Muscle of leg (tissue), 11 donors: Measurements from ENCODE around the gene CHST11. TPM values are rescaled to one million over a fixed set of nuclear protein-coding genes. Genes with fewer than 3 reads are reported as not detected.

Source experiments
- DNase-seq: peaks from one replicate; pipeline ENCODE4 v3.0.0; 2013
- H3K27ac ChIP-seq: one replicate; pipeline ENCODE4 v1.5.1; 2013; ENCODE audit warnings: mild to moderate bottlenecking, low read length, control low read depth
- H3K27me3 ChIP-seq: one replicate; pipeline ENCODE4 v1.6.1; 2013; ENCODE audit warnings: low read length; ENCODE audit not compliant: control insufficient read depth, insufficient read depth
- H3K36me3 ChIP-seq: one replicate; pipeline ENCODE4 v1.6.1; 2013; ENCODE audit warnings: low read length; ENCODE audit not compliant: control insufficient read depth, insufficient read depth
- H3K4me1 ChIP-seq: one replicate; pipeline ENCODE4 v1.6.1; 2013; ENCODE audit warnings: low read length; ENCODE audit not compliant: control insufficient read depth, insufficient read depth
- H3K4me3 ChIP-seq: one replicate; pipeline ENCODE4 v1.5.1; 2013; ENCODE audit warnings: low read length, control low read depth
- H3K9me3 ChIP-seq: replicated peaks from 2 replicates; pipeline ENCODE4 v1.6.1; 2013; ENCODE audit warnings: low read depth, low read length; ENCODE audit not compliant: control insufficient read depth
- WGBS: methylation state at CpG from one replicate; pipeline ENCODE4 v1.1.5; 2013; ENCODE audit warnings: missing lambda C conversion rate; ENCODE audit not compliant: insufficient coverage; 5-methylcytosine and 5-hydroxymethylcytosine counted together
- polyA plus RNA-seq, 8 donors: library from polyadenylated mRNA; unstranded; fragments of 120-200 nt; gene quantifications; one replicate each; pipeline versions ENCODE4 v1.2.1 to v1.2.3, GENCODE V29; 2013; ENCODE audit warnings: inconsistent platforms in 1 of 8, low replicate concordance in 1 of 8; ENCODE audit not compliant: insufficient read length in 8 of 8, insufficient read depth in 1 of 8
- total RNA-seq: library from RNA; stranded (reverse); fragments of 120-200 nt; gene quantifications from one replicate; pipeline ENCODE4 v1.2.4, GENCODE V29; 2013

The CHST11 gene
- total and polyA plus RNA-seq, 9 donors: 1.1 to 3.9 (median 2.3) TPM

- no peak for DNase-seq
- Histone ChIP-seq H3K27me3 (peaks cover 4% of the 10 kb centered on the region), H3K4me3 (no peak overlapping the region), H3K9me3 (no peaks in the 10 kb centered on the region), H3K4me1 (no peaks in the 10 kb centered on the region), H3K27ac (no peak overlapping the region), H3K36me3 (no peaks in the 10 kb centered on the region)
- WGBS: 74% methylated on average over 4 of the region's 5 CpGs
These were observed 164.2 kb downstream of the CHST11 start for GRCh38 chr12:104620837-104621531.

- Histone ChIP-seq H3K27me3 (peaks cover 4% of the 10 kb centered on the region), H3K27ac (no peak overlapping the region), H3K36me3 (no peaks in the 10 kb centered on the region), H3K4me1 (peaks cover 4% of the 10 kb centered on the region), H3K9me3 (no peaks in the 10 kb centered on the region), H3K4me3 (no peak overlapping the region)
- DNase-seq: no peak
- WGBS: 42% methylated on average over 3 of the region's 3 CpGs
These were observed 166.2 kb downstream of the CHST11 start for GRCh38 chr12:104622928-104623327.

GRCh38 chr12:104623883-104624282 lies 167.1 kb downstream of the CHST11 start:
- Histone ChIP-seq H3K27ac (no peak overlapping the region), H3K9me3 (no peaks in the 10 kb centered on the region), H3K4me3 (no peak overlapping the region), H3K27me3 (peaks cover 4% of the 10 kb centered on the region), H3K36me3 (no peaks in the 10 kb centered on the region), H3K4me1 (peaks cover 6% of the 10 kb centered on the region)
- DNase-seq: no peak
- 57% methylated on average over 6 of the region's 7 CpGs for WGBS

GRCh38 chr12:104624529-104624928 lies 167.8 kb downstream of the CHST11 start:
- Histone ChIP-seq H3K4me3 (no peak overlapping the region), H3K27ac (no peak overlapping the region), H3K4me1 (peaks cover 8% of the 10 kb centered on the region), H3K27me3 (peaks cover 3% of the 10 kb centered on the region), H3K36me3 (no peaks in the 10 kb centered on the region), H3K9me3 (no peaks in the 10 kb centered on the region)
- DNase-seq: no peak
- WGBS: 72% methylated on average over 4 of the region's 6 CpGs

GRCh38 chr12:104626069-104626837 lies 169.5 kb downstream of the CHST11 start:
- H3K27ac ChIP-seq: no peak overlapping the region
- DNase-seq: no peak
- no CpG with 5 or more reads among the region's 5 CpGs for WGBS
- peaks cover 21% of the 10 kb centered on the region for H3K4me1 ChIP-seq
- H3K27me3 ChIP-seq: peaks cover 3% of the 10 kb centered on the region
- H3K4me3 ChIP-seq: no peak overlapping the region
- no peaks in the 10 kb centered on the region for H3K36me3 ChIP-seq
- no peaks in the 10 kb centered on the region for H3K9me3 ChIP-seq

- Histone ChIP-seq H3K27ac (no peak overlapping the region), H3K4me3 (no peak overlapping the region), H3K27me3 (peaks cover 3% of the 10 kb centered on the region), H3K9me3 (no peaks in the 10 kb centered on the region), H3K36me3 (no peaks in the 10 kb centered on the region), H3K4me1 (peaks cover 25% of the 10 kb centered on the region)
- DNase-seq: no peak
- WGBS: 93% methylated on average over 2 of the region's 7 CpGs
These were observed 170.7 kb downstream of the CHST11 start for GRCh38 chr12:104627231-104627989.

- no peak overlapping the region for H3K27ac ChIP-seq
- H3K4me1 ChIP-seq: peaks cover 32% of the 10 kb centered on the region
- 54% methylated on average over 13 of the region's 16 CpGs for WGBS
- no peaks in the 10 kb centered on the region for H3K9me3 ChIP-seq
- DNase-seq: peak; percentile 73
- H3K4me3 ChIP-seq: no peak overlapping the region
- H3K27me3 ChIP-seq: peaks cover 5% of the 10 kb centered on the region
- no peaks in the 10 kb centered on the region for H3K36me3 ChIP-seq
These were observed 171.5 kb downstream of the CHST11 start for GRCh38 chr12:104627990-104628830.

GRCh38 chr12:104628831-104629135 lies 172.0 kb downstream of the CHST11 start:
- Histone ChIP-seq H3K27ac (no peak overlapping the region), H3K27me3 (peaks cover 5% of the 10 kb centered on the region), H3K4me1 (peaks cover 32% of the 10 kb centered on the region), H3K4me3 (no peak overlapping the region), H3K36me3 (no peaks in the 10 kb centered on the region), H3K9me3 (no peaks in the 10 kb centered on the region)
- WGBS: 53% methylated on average over 2 of the region's 3 CpGs
- no peak for DNase-seq

- Histone ChIP-seq H3K27ac (no peak overlapping the region), H3K9me3 (no peaks in the 10 kb centered on the region), H3K36me3 (no peaks in the 10 kb centered on the region), H3K4me3 (no peak overlapping the region), H3K4me1 (peaks cover 32% of the 10 kb centered on the region), H3K27me3 (peaks cover 5% of the 10 kb centered on the region)
- peak; percentile 44 for DNase-seq
- 8% methylated on average over 2 of the region's 6 CpGs for WGBS
These were observed 173.5 kb downstream of the CHST11 start for GRCh38 chr12:104630230-104630670.
